Loucy (cell line): ENCODE measurements around the gene CEBPZOS.

Experiments used
- H2AFZ ChIP-seq: fragments of 200-600 bp; sonication (generic); 2 replicates; pipeline ENCODE4 v1.6.0; 2016; ENCODE audit warnings: antibody characterized with exemption, mild to moderate bottlenecking, low read length, moderate library complexity
- H3F3A ChIP-seq: fragments of 200-600 bp; 2 replicates; pipeline ENCODE4 v1.6.0; 2016; ENCODE audit warnings: antibody characterized with exemption, low read depth, mild to moderate bottlenecking
- H3K27me3 ChIP-seq: fragments of 200-600 bp; sonication (generic); 2 replicates; pipeline ENCODE4 v1.6.1; 2014; ENCODE audit warnings: low read length, mild to moderate bottlenecking; ENCODE audit not compliant: insufficient read depth, poor library complexity, severe bottlenecking
- H3K36me3 ChIP-seq: fragments of 200-600 bp; sonication (generic); 2 replicates; pipeline ENCODE4 v1.6.1; 2016; ENCODE audit warnings: low read length; ENCODE audit not compliant: insufficient read depth
- H3K4me1 ChIP-seq: fragments of 200-600 bp; sonication (generic); 2 replicates; pipeline ENCODE4 v1.5.1; 2014; ENCODE audit warnings: low read length, mild to moderate bottlenecking; ENCODE audit not compliant: insufficient read depth, poor library complexity, severe bottlenecking
- H3K4me2 ChIP-seq: fragments of 200-600 bp; sonication (generic); 2 replicates; pipeline ENCODE4 v1.6.0; 2014; ENCODE audit warnings: antibody characterized with exemption, low read length, low read depth, mild to moderate bottlenecking; ENCODE audit not compliant: poor library complexity, severe bottlenecking
- H3K4me3 ChIP-seq: fragments of 200-600 bp; sonication (generic); 2 replicates; pipeline ENCODE4 v1.5.1; 2014; ENCODE audit warnings: low read length, mild to moderate bottlenecking, mixed read lengths; ENCODE audit not compliant: poor library complexity, severe bottlenecking
- H3K79me2 ChIP-seq: fragments of 200-600 bp; sonication (generic); 2 replicates; pipeline ENCODE4 v1.6.1; 2014; ENCODE audit warnings: low read length; ENCODE audit not compliant: insufficient read depth
- H3K9ac ChIP-seq: fragments of 200-600 bp; sonication (generic); 2 replicates; pipeline ENCODE4 v1.6.0; 2014; ENCODE audit warnings: mild to moderate bottlenecking, low read depth, low read length, moderate library complexity; ENCODE audit not compliant: poor library complexity, severe bottlenecking
- H3K9me2 ChIP-seq: fragments of 200-600 bp; sonication (generic); replicated peaks from 2 replicates; pipeline ENCODE4 v1.6.1; 2016; ENCODE audit warnings: low read depth, low read length, mixed read lengths
- H3K9me3 ChIP-seq: fragments of 200-600 bp; sonication (generic); 2 replicates; pipeline ENCODE4 v1.6.1; 2014; ENCODE audit warnings: mild to moderate bottlenecking, antibody characterized with exemption, low read length, low read depth; ENCODE audit not compliant: insufficient read depth
- H4K20me1 ChIP-seq: fragments of 200-600 bp; sonication (generic); 2 replicates; pipeline ENCODE4 v1.6.0; 2014; ENCODE audit warnings: antibody characterized with exemption, low read length, mild to moderate bottlenecking; ENCODE audit not compliant: insufficient read depth, poor library complexity, severe bottlenecking
- EZH2phosphoT487 ChIP-seq: fragments of 200-600 bp; IDR thresholded peaks from 2 replicates; pipeline ENCODE4 v1.6.1; 2018; ENCODE audit warnings: antibody characterized with exemption, mild to moderate bottlenecking, moderate library complexity, borderline replicate concordance
- TF ChIP-seq, protein P1 (sequence below): fragments of 200-600 bp; sonication (generic); conservative IDR thresholded peaks from 2 replicates; pipeline ENCODE4 v1.5.1; 2014; ENCODE audit warnings: mild to moderate bottlenecking, antibody characterized with exemption, low read length

The CEBPZOS gene

DNA sequence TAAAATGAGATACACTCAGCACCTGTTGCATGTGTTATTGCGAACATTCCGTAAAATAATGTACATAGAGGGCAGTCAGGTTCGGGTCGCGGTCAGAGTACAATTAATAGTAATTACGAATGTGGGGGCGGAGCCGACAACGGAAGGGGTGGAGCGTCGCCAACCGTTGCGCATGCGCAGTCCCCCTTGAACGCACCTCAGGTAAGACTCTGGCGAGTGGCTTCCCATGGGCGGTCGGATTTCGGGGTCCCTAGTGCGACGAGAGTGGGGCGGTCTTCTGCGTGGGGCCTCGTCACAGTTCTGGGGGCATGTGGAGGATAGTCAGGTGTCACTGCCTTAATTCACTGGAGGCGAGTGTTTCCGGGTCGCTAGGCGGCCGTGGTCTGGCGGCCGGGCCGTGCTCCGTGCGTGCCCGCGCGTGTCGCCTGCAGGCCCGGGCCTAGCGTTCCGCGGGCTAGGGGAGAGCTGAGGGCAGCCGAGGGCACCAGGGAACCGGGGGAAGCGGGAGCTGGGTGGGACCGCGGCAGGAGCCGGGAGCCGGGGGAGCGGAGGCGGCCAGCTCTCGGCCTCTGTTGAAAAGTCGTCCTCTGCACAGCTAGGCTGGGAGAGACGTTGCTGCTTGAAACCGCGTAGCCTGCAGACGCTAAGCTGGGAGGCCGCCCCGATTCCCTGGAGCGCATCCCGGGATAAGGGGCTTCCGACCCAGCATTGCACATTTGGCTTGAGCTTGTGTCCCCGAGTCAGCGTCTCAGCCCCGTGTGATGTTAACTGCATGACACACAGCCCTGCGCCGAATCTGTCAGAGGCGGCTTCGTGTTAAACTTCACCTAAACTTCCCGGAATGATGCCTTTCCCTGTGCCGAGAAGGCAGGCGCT lies at the start of gene CEBPZOS:
Gene CEBPZOS (plus strand): TSS at position 177 of the 876 bp plus-strand sequence. CDS start 3,209 bp downstream, outside the sequence.
- peaks cover 21% of the 10 kb centered on the region for H3K4me1 ChIP-seq
- H3K79me2 ChIP-seq = peaks cover 47% of the 10 kb centered on the region
- no peaks in the 10 kb centered on the region for H3K9me3 ChIP-seq
- H3K9ac ChIP-seq = peak within 1 kb of the TSS; percentile 86
- peak within 1 kb of the TSS; percentile 99 for H2AFZ ChIP-seq
- H3F3A ChIP-seq = peaks cover 5% of the 10 kb centered on the region; the same call in 1 of the 2 replicates
- no peaks in the 10 kb centered on the region for H3K9me2 ChIP-seq
- H3K27me3 ChIP-seq = no peaks in the 10 kb centered on the region
- peaks cover 24% of the 10 kb centered on the region; the same call in 1 of the 2 replicates for H3K36me3 ChIP-seq
- H3K4me2 ChIP-seq = peak within 1 kb of the TSS; percentile 86
- H3K4me3 ChIP-seq = peak within 1 kb of the TSS; percentile 79
- H4K20me1 ChIP-seq = peaks cover 39% of the 10 kb centered on the region
- TF ChIP-seq, protein P1, sequence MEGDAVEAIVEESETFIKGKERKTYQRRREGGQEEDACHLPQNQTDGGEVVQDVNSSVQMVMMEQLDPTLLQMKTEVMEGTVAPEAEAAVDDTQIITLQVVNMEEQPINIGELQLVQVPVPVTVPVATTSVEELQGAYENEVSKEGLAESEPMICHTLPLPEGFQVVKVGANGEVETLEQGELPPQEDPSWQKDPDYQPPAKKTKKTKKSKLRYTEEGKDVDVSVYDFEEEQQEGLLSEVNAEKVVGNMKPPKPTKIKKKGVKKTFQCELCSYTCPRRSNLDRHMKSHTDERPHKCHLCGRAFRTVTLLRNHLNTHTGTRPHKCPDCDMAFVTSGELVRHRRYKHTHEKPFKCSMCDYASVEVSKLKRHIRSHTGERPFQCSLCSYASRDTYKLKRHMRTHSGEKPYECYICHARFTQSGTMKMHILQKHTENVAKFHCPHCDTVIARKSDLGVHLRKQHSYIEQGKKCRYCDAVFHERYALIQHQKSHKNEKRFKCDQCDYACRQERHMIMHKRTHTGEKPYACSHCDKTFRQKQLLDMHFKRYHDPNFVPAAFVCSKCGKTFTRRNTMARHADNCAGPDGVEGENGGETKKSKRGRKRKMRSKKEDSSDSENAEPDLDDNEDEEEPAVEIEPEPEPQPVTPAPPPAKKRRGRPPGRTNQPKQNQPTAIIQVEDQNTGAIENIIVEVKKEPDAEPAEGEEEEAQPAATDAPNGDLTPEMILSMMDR = no peak
- TF ChIP-seq EZH2phosphoT487 = no peak

GRCh38 chr2:37148325-37148724 lies 48.0 kb upstream of the CEBPZOS start:
- Histone ChIP-seq H3K9me3 (no peaks in the 10 kb centered on the region), H3K4me1 (peaks cover 21% of the 10 kb centered on the region), H3F3A (no peaks in the 10 kb centered on the region), H3K9ac (no peak overlapping the region), H3K27me3 (no peaks in the 10 kb centered on the region), H3K36me3 (peaks cover 30% of the 10 kb centered on the region; the same call in 1 of the 2 replicates), H3K4me3 (no peak overlapping the region), H3K79me2 (peaks cover 30% of the 10 kb centered on the region), H4K20me1 (peaks cover 19% of the 10 kb centered on the region), H3K4me2 (no peak overlapping the region), H3K9me2 (no peaks in the 10 kb centered on the region), H2AFZ (no peak overlapping the region)
- TF ChIP-seq EZH2phosphoT487 = no peak
- TF ChIP-seq, protein P1 = no peak

GRCh38 chr2:37149626-37150322 lies 46.5 kb upstream of the CEBPZOS start:
- Histone ChIP-seq H2AFZ (no peak overlapping the region), H3F3A (no peaks in the 10 kb centered on the region), H3K36me3 (peaks cover 27% of the 10 kb centered on the region; the same call in 1 of the 2 replicates), H3K4me1 (peaks cover 22% of the 10 kb centered on the region), H3K79me2 (peaks cover 42% of the 10 kb centered on the region), H3K9me2 (no peaks in the 10 kb centered on the region), H3K27me3 (no peaks in the 10 kb centered on the region), H3K4me3 (peak overlapping the region; percentile 30), H3K9me3 (no peaks in the 10 kb centered on the region), H3K9ac (peak overlapping the region; percentile 22), H4K20me1 (peaks cover 19% of the 10 kb centered on the region), H3K4me2 (peak overlapping the region; percentile 60)
- TF ChIP-seq, protein P1 = no peak
- no peak for TF ChIP-seq EZH2phosphoT487
